SK-MEL-5 (cell line): ENCODE measurements around the gene VPS26B. TPM values are rescaled to one million over a fixed set of nuclear protein-coding genes. Genes with fewer than 3 reads are reported as not detected.
"Not testable (repeated sequence)": the region's sequence is repeated elsewhere in the genome, so short reads cannot be mapped to it uniquely, and the experiment has no call there.

Source experiments
- DNase-seq: peaks from one replicate; pipeline ENCODE4 v3.0.0-alpha.2; 2016; ENCODE audit warnings: low read depth, low spot score
- in situ Hi-C: cut with HindIII; loops from 2 replicates; pipeline ENCODE4 v1.10.0; 2016; ENCODE audit warnings: low sequenced_read_pairs, high pct_unique_total_duplicates, low pct_unique_long_range_greater_than_20kb
- total RNA-seq: library from RNA; depleted of rRNA; stranded (reverse); fragments of >200 nt; shearing (Covaris generic); gene quantifications from 2 replicates; pipeline ENCODE4 v1.2.3, GENCODE V29; 2014

The VPS26B gene
- total RNA-seq, 1 experiment from 2014 or later: 22.3 TPM

GRCh38 chr11:134250675-134251074 is 26.2 kb downstream of the VPS26B start:
- DNase-seq: no peak
- in situ Hi-C loops: no loop called here

GRCh38 chr11:134252346-134253187 is 28.1 kb downstream of the VPS26B start:
- DNase-seq: no peak
- in situ Hi-C loops: no loop called here

GRCh38 chr11:134253188-134253993 is 28.9 kb downstream of the VPS26B start, which contains the start of the genes ACAD8 and THYN1:
Gene ACAD8, plus strand, starts transcription at chr11:134253568. Its CDS starts 33 bp downstream, at chr11:134253601.
Gene THYN1, minus strand, starts transcription at chr11:134253352. Its CDS starts 470 bp downstream, at chr11:134252882.
- in situ Hi-C loops: no loop called here
- peak; percentile 95 for DNase-seq

- DNase-seq: no peak
- in situ Hi-C loops: no loop called here
These were observed 30.1 kb downstream of the VPS26B start for GRCh38 chr11:134254433-134255183.

- in situ Hi-C loops, DNase-seq: not testable (repeated sequence)
These were observed 30.7 kb downstream of the VPS26B start for GRCh38 chr11:134255184-134255561.

GRCh38 chr11:134257101-134257500 is 32.6 kb downstream of the VPS26B start:
- in situ Hi-C loops: no loop called here
- DNase-seq: no peak

- in situ Hi-C loops: no loop called here
- DNase-seq: no peak
These were observed 34.1 kb downstream of the VPS26B start for GRCh38 chr11:134258577-134258976.

- no peak for DNase-seq
- in situ Hi-C loops: no loop called here
These were observed 36.0 kb downstream of the VPS26B start for GRCh38 chr11:134260503-134260902.

GRCh38 chr11:134260983-134261382 is 36.5 kb downstream of the VPS26B start:
- no peak for DNase-seq
- in situ Hi-C loops: no loop called here

- DNase-seq: peak; percentile 48
These were observed 37.4 kb downstream of the VPS26B start for GRCh38 chr11:134261626-134262488.

GRCh38 chr11:134264966-134265764 is 40.7 kb downstream of the VPS26B start:
- in situ Hi-C loops: no loop called here
- no peak for DNase-seq

More at GRCh38 chr11:134261626-134262488, 37.4 kb downstream of the VPS26B start:
- in situ Hi-C loops: no loop called here

GRCh38 chr11:134266440-134266839 is 42.0 kb downstream of the VPS26B start:
- in situ Hi-C loops: no loop called here
- no peak for DNase-seq

- in situ Hi-C loops: no loop called here
- DNase-seq: peak; percentile 44
These were observed 42.4 kb downstream of the VPS26B start for GRCh38 chr11:134266841-134267251.

- no peak for DNase-seq
- in situ Hi-C loops: no loop called here
These were observed 43.0 kb downstream of the VPS26B start for GRCh38 chr11:134267461-134267860.

- no peak for DNase-seq
- in situ Hi-C loops: no loop called here
These were observed 43.5 kb downstream of the VPS26B start for GRCh38 chr11:134267966-134268365.

GRCh38 chr11:134270250-134270714 is 45.8 kb downstream of the VPS26B start:
- in situ Hi-C loops: no loop called here
- DNase-seq: peak; percentile 52
